Measurements from ENCODE around the gene MAP3K9. TPM values are rescaled to one million over a fixed set of nuclear protein-coding genes. Genes with fewer than 3 reads are reported as not detected.

The MAP3K9 gene
- total and polyA plus RNA-seq, 2 experiments from 2014 or later: 4.4 to 9.2 TPM

DNA sequence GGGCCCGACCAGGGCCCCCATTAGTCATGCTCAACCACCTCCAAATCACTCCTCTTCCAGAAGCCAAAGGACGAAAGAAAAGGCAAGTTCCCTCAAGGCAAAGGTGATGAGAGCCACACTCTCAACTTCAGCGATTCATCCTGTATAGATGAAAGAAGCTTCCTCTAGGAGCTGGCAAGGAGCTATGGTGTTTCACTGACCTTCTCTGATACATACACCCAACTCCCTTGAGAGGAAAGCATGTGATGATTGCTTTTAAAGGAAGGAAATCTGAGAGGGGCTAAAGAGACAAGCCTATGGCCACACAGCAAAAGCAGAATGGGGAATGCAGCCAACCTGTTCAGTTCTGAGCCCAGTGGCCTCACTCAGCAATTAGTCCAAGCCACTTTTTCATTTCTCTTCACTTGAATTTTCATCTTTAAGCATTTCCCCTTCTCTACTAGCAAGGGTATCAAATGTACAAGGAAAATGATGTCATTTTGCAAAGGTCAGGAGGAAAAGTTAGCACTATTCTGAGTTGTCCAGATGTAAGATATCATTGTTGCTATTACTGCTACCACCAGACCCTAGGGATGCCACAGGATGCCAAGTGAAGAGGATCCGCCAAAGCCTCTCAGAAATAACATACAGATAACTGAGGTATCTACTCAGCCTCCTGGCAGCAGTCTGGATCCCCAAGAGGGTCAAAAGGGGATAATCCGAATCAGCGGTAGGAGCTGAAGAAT lies 82.5 kb downstream of the MAP3K9 start:
- Histone ChIP-seq H4K20me1 (ENCODE audit: insufficient read depth, poor library complexity, severe bottlenecking) (no peaks in the 10 kb centered on the region), H3K9me2 (replicated peaks; ENCODE audit: insufficient read depth) (no peaks in the 10 kb centered on the region), H3K79me2 (no peaks in the 10 kb centered on the region), H3K4me3 (no peak overlapping the region), H2AFZ (no peak overlapping the region), H3K27me3 (no peaks in the 10 kb centered on the region), H3K4me1 (ENCODE audit: insufficient read depth) (no peaks in the 10 kb centered on the region), H3K36me3 (replicated peaks; ENCODE audit: insufficient read depth, low read depth) (no peaks in the 10 kb centered on the region), H3K4me2 (no peak overlapping the region), H3K9me3 (ENCODE audit: low read depth) (no peaks in the 10 kb centered on the region), H3K27ac (no peak overlapping the region)
- TF ChIP-seq, protein P1, sequence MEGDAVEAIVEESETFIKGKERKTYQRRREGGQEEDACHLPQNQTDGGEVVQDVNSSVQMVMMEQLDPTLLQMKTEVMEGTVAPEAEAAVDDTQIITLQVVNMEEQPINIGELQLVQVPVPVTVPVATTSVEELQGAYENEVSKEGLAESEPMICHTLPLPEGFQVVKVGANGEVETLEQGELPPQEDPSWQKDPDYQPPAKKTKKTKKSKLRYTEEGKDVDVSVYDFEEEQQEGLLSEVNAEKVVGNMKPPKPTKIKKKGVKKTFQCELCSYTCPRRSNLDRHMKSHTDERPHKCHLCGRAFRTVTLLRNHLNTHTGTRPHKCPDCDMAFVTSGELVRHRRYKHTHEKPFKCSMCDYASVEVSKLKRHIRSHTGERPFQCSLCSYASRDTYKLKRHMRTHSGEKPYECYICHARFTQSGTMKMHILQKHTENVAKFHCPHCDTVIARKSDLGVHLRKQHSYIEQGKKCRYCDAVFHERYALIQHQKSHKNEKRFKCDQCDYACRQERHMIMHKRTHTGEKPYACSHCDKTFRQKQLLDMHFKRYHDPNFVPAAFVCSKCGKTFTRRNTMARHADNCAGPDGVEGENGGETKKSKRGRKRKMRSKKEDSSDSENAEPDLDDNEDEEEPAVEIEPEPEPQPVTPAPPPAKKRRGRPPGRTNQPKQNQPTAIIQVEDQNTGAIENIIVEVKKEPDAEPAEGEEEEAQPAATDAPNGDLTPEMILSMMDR (IDR thresholded peaks at IDR 0.05; ENCODE audit: poor library complexity): no peak
- TF ChIP-seq EZH2phosphoT487 (IDR thresholded peaks at IDR 0.05; ENCODE audit: low read depth, severe bottlenecking, unreplicated experiment): no peak
- TF ChIP-seq EZH2 (IDR thresholded peaks at IDR 0.05; ENCODE audit: borderline replicate concordance): no peak
- no peak for DNase-seq (ENCODE audit: low spot score)
- 87% methylated on average over 6 of the region's 6 CpGs for WGBS (ENCODE audit: low lambda C conversion rate, missing lambda C conversion rate)

DNA sequence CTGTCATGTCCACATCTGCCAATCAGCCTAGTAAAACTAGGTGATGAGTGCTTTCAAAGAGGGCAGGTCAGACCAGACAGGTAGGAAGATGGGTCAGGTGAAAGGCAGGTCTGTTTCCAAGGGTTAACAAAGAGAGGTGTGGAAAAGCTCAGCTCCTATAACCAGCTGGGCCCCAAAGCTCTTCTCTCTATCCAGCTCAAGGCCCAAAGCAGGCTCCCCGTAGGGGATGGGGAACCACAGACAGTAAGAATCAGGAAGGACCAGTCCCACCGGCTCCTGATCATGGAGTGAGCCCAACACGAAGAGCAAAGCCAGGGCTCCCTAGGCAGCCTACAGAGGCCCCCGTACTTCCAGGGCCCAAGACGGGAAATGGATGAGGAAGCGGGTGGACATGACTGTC lies 84.4 kb downstream of the MAP3K9 start:
- H3K4me3 ChIP-seq: no peak overlapping the region
- H3K4me2 ChIP-seq: no peak overlapping the region
- no peaks in the 10 kb centered on the region for H3K9me3 ChIP-seq (ENCODE audit: low read depth)
- no peak overlapping the region for H3K27ac ChIP-seq
- WGBS (ENCODE audit: low lambda C conversion rate, missing lambda C conversion rate): 77% methylated on average over 6 of the region's 6 CpGs
- H4K20me1 ChIP-seq (ENCODE audit: insufficient read depth, poor library complexity, severe bottlenecking): no peaks in the 10 kb centered on the region
- TF ChIP-seq, protein P1 (IDR thresholded peaks at IDR 0.05; ENCODE audit: poor library complexity): no peak
- TF ChIP-seq EZH2phosphoT487 (IDR thresholded peaks at IDR 0.05; ENCODE audit: low read depth, severe bottlenecking, unreplicated experiment) (no peak), EZH2 (IDR thresholded peaks at IDR 0.05; ENCODE audit: borderline replicate concordance) (no peak)
- H3K27me3 ChIP-seq: no peaks in the 10 kb centered on the region
- H3K79me2 ChIP-seq: no peaks in the 10 kb centered on the region
- H3K4me1 ChIP-seq (ENCODE audit: insufficient read depth): no peaks in the 10 kb centered on the region
- H3K9me2 ChIP-seq (replicated peaks; ENCODE audit: insufficient read depth): no peaks in the 10 kb centered on the region
- DNase-seq (ENCODE audit: low spot score): no peak
- H3K36me3 ChIP-seq (replicated peaks; ENCODE audit: insufficient read depth, low read depth): no peaks in the 10 kb centered on the region
- H2AFZ ChIP-seq: no peak overlapping the region

DNA sequence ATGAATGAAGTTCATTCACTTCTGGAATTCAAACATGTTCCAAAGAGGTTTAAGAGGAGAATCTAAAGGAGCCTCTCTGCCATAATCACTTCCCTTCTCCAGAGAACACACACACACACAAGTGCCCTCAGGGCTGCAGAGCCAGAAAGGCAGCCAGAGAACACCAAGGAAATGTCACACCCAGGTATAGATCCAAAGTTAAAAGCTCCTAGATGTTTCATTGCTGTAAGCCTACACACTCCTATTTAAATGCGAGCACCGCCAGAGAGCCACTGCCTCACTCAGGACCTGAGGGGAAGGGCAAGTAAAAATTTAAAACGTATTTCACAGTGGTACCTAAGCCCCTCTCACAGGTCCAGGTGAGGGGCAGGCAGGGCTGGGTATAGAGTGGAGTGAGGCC lies 85.2 kb downstream of the MAP3K9 start:
- Histone ChIP-seq H3K4me1 (ENCODE audit: insufficient read depth) (no peaks in the 10 kb centered on the region), H3K9me3 (ENCODE audit: low read depth) (no peaks in the 10 kb centered on the region), H4K20me1 (ENCODE audit: insufficient read depth, poor library complexity, severe bottlenecking) (no peaks in the 10 kb centered on the region), H2AFZ (no peak overlapping the region), H3K27ac (no peak overlapping the region), H3K36me3 (replicated peaks; ENCODE audit: insufficient read depth, low read depth) (no peaks in the 10 kb centered on the region), H3K4me2 (no peak overlapping the region), H3K9me2 (replicated peaks; ENCODE audit: insufficient read depth) (no peaks in the 10 kb centered on the region), H3K27me3 (no peaks in the 10 kb centered on the region), H3K4me3 (no peak overlapping the region), H3K79me2 (no peaks in the 10 kb centered on the region)
- TF ChIP-seq EZH2phosphoT487 (IDR thresholded peaks at IDR 0.05; ENCODE audit: low read depth, severe bottlenecking, unreplicated experiment): no peak
- TF ChIP-seq, protein P1 (IDR thresholded peaks at IDR 0.05; ENCODE audit: poor library complexity): no peak
- no peak for TF ChIP-seq EZH2 (IDR thresholded peaks at IDR 0.05; ENCODE audit: borderline replicate concordance)
- DNase-seq (ENCODE audit: low spot score): no peak
- WGBS (ENCODE audit: low lambda C conversion rate, missing lambda C conversion rate): 74% methylated on average over 3 of the region's 3 CpGs
